HG03025 (cell line): ENCODE measurements around the gene DPEP3.
A peak's percentile ranks its signal among the peaks of the same experiment; 100 is the strongest.
"Not testable (repeated sequence)": the region's sequence is repeated elsewhere in the genome, so short reads cannot be mapped to it uniquely, and the experiment has no call there.

Experiments
- ATAC-seq: cut with Tn5 transposase; IDR thresholded peaks from one replicate; pipeline ENCODE4 v1.9.1; 2021; ENCODE audit warnings: mild to moderate bottlenecking, moderate library complexity; ENCODE audit not compliant: unreplicated experiment, low FRiP score

Gene DPEP3

GRCh38 chr16:67946128-67946569 is 34.1 kb downstream of the DPEP3 start:
- no peak for ATAC-seq

- no peak for ATAC-seq
These were observed 34.8 kb downstream of the DPEP3 start for GRCh38 chr16:67945392-67945933.

- ATAC-seq = no peak
These were observed 35.5 kb downstream of the DPEP3 start for GRCh38 chr16:67944690-67945391.

GRCh38 chr16:67943619-67944504 is 36.4 kb downstream of the DPEP3 start, which contains the start of gene LCAT:
TSS of gene LCAT (minus strand) at chr16:67944120. CDS start at chr16:67944101, 19 bp downstream.
- ATAC-seq = no peak

GRCh38 chr16:67943256-67943618 is 37.1 kb downstream of the DPEP3 start:
- no peak for ATAC-seq

GRCh38 chr16:67942510-67943255 is 37.6 kb downstream of the DPEP3 start:
- ATAC-seq = no peak

GRCh38 chr16:67942200-67942509 is 38.1 kb downstream of the DPEP3 start:
- no peak for ATAC-seq

- ATAC-seq = no peak
These were observed 38.7 kb downstream of the DPEP3 start for GRCh38 chr16:67941469-67942199.

GRCh38 chr16:67940446-67941089 is 39.7 kb downstream of the DPEP3 start:
- ATAC-seq = no peak

GRCh38 chr16:67939507-67940445 is 40.5 kb downstream of the DPEP3 start:
- no peak for ATAC-seq

- ATAC-seq = not testable (repeated sequence)
These were observed 42.6 kb downstream of the DPEP3 start for GRCh38 chr16:67937713-67938112.

- no peak for ATAC-seq
These were observed 43.3 kb downstream of the DPEP3 start for GRCh38 chr16:67936880-67937605.

- no peak for ATAC-seq
These were observed 44.0 kb downstream of the DPEP3 start, which contains the start of gene PSMB10 for GRCh38 chr16:67936124-67936879. TSS of gene PSMB10 (minus strand) at chr16:67936850. CDS start at chr16:67936749, 101 bp downstream.

GRCh38 chr16:67935402-67936123 is 44.7 kb downstream of the DPEP3 start:
- peak; percentile 68 for ATAC-seq

- no peak for ATAC-seq
These were observed 45.2 kb downstream of the DPEP3 start for GRCh38 chr16:67935101-67935401.

GRCh38 chr16:67934306-67935100 is 45.8 kb downstream of the DPEP3 start:
- ATAC-seq = no peak
